Femur (tissue), 1 donor: ENCODE data around the gene CFAP299.

Experiments
- DNase-seq: peaks from one replicate; pipeline ENCODE4 v3.0.0-alpha.2; 2017

Gene CFAP299

DNA sequence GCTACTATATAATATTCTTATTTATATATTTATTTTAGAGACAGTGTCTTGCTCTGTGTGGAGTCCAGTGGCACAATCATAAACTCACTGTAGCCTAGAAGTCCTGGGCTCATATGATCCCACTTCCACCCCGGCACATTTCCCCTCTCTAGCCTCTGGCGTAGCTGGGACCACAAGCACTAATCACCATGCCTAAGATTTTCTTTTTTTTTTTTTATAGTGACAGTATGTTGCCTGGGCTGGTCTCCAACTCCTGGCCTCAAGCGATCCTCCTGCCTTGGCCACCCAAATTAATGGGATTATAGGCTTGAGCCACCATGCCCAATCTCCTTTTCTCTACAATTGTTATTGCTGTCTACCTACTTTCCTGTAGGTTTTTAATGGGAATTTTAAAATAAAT lies 620.9 kb downstream of the CFAP299 start:
- no peak for DNase-seq

DNA sequence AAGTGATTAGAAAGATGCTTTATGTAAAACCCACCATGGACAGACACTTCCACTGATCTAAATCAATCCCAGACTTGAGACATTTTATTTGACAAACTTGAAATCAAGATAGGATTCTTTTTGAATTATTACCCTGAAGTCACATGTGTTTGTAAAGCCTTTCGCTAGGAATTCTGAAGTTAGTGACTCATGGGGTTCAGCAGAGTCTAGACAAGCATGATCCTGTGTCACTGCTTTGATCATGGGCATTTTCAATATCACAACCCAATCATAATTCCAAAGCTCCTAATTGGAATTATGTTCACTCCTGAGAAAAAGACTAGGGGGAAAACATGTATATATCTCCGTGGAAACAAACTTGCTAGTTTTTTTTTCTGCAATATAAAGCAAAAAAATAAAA lies 627.5 kb downstream of the CFAP299 start:
- no peak for DNase-seq

DNA sequence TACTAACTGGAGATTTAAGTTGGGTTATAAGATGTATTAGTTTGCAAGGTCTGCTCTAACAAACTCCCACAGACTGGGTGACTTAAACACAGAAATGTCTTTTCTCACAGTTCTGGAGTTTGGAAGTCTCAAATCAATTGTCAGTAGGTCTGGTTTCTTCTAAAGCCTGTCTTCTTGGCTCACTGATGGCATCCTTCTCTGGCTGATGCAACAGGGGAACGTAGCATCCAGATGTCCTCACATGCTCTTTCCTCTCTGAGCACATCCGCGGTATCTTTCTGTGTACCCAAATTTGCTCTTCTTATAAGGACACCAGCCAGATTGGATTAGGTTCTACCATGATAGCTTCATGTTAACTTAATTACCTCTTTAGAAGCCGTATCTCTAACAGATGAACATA lies 631.8 kb downstream of the CFAP299 start:
- DNase-seq: no peak

DNA sequence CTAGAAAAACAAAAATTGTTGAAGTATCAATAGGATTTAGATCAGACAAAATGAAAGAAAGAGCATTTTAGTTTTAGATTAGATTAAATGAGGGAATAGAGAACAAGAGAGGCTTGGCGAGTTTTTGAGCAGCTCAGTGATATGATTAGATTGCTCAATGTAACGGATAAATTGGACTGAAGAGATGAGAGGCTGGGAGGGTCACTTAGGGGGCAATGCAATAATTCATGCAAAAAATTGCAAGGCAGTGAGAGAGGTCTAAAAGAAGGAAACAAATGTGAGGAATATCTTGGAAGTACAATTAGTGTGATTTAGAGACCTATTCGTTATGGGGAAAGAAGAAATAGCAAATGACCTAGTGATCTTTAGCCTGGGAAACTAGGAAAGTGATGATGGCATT lies 644.7 kb downstream of the CFAP299 start:
- no peak for DNase-seq

DNA sequence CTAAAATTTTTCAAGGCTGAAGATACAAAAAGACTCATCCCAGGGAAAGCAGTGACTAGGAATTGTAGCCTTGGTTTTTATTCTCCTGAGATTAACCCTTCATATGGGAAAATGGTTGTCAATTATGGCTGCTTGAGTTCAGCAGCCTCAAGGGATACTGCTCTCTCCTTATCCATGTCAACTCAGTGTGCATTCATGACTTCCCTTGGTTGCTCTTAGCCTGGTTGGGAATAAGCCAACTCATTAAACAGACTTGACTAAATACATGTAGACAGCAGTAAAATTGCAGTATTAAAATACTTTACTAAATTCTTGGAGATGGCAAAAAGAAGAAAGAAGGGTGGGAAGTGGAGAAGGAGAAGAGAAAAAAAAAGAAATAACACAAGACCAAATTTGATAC lies 650.5 kb downstream of the CFAP299 start:
- no peak for DNase-seq

DNA sequence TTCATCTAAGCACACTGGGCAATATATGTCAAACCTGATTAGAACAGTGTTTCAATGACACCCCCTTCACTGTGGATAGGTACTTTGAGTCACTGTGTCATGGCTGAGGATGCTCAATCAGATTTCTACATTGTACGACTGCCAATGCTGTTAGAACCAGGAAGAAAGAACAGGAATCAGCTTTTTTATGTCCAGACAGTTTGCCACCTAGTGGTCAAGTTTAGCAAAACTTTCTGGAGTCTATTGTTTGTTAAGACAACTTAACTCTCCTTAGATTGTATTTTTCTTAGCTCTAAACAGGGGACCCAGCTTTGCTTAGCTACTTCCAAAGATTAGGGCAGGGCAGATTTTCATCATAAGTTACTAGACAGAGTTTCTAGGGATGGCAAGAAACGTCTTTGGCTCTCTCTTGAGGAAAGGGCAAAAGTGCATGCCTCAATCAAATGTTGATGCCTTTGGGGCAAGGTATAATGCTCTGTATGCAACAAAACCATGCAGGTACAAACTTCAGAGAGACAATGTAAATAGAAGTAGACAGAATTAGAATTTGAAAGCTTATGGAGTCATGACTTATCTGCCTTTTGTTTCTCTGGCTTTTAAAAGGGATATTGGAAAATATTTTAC lies 654.5 kb downstream of the CFAP299 start:
- DNase-seq: no peak

DNA sequence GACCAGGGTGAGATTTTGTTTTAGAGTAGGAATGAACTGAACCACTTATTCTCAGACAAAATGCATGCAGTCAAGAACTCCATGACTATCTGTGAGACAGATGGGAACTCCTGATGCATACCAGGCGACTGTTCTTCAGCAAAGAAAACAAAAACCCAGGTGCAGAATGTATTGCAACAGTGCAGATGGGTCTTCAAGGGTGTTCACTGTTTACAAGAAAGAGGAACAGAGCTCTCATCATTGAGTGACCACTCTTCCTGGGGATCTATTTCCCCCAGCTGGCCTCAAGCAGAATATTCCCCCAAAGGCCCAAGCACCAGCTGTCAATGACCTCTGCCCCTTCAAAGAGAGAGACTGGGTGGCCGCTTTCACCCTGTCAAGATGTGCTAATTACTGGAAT lies 655.3 kb downstream of the CFAP299 start:
- DNase-seq: peak; percentile 18

DNA sequence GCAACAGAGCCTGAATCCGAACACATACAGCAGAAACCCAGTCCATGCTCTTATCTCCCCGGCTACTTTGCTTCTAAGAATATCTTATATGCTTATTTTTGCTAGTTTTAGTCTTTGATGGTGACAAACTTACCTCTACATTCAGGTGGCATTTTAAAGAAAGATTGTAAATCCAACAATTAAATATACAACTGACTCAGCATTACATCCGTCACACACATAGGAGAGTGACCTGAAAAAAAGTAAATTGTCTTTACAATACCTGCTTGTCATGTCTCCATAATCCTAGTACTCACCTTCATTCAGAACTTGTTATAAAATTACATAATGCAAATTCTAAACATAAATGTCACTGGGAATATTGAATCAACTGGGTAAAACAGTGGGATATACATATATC lies 664.4 kb downstream of the CFAP299 start:
- DNase-seq: no peak

DNA sequence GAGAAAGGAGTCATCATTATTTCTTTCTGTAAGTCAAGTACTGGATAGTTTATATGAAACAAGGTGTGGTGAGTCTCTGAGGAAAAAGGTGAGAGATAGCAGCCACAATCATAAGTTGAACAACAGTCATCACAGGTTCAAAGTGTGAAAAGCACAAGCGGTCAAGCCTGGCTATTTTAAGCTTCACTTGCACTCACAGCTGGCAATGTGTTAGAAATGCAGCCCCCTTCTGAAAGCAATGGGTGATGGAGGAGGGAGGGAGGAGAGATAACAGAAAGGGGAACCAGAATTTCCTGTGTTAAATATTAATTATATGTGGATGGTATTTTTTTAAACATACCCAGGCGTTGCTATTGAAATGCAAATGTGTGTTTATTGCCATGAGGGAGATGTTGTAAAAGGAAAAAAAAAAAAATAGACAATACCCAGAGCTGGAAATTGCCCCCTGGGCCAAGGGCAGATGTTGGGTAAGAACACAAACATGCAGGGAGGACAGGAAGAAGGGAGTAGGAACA lies 668.1 kb downstream of the CFAP299 start:
- DNase-seq: no peak

DNA sequence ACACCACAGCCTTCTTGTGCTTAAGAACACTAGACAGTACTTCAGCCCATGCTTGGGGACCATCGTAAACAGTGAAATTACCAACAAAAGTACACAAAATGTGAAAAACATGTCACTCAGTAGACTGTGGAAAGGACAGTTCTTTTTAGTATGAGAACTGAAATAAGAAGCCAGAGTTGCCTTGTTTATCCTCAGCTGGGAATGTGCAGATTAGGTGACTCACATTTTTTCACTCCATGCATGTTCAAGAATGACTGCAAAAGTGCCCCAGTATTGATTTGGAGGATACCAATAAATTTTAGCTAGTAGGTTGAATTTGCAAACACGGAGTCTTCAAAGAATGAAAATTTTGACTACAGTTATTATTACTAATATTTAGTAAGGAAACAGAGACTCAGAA lies 671.9 kb downstream of the CFAP299 start:
- no peak for DNase-seq
